H1 (cell line): ENCODE data around the gene WDR45B. TPM values are rescaled to one million over a fixed set of nuclear protein-coding genes. Genes with fewer than 3 reads are reported as not detected.

Source experiments
- CTCF ChIA-PET: fragments of 300-600 bp; sonication (Branson Sonifier 250); formaldehyde crosslinking; loops from one replicate; lab custom pipeline; 2021; ENCODE audit not compliant: partially characterized antibody; lab: Charles Lee
- POLR2A ChIA-PET: fragments of 300-600 bp; sonication (Branson Sonifier 250); formaldehyde crosslinking; loops from one replicate; lab custom pipeline; 2021; ENCODE audit warnings: inconsistent platforms; ENCODE audit not compliant: partially characterized antibody; lab: Charles Lee
- DNase-seq, 2 experiments: peaks; one replicate each; pipeline versions ENCODE4 v3.0.0 to v3.0.0-alpha.2; 2010 to 2022; ENCODE audit warnings: low spot score in 2 of 2, low read depth in 1 of 2, mixed read lengths in 1 of 2
- FAIRE-seq: peaks from 2 replicates; lab custom pipeline; 2011; peaks lifted over from hg19 to GRCh38; lab: Jason Lieb, UNC
- H2AFZ ChIP-seq: 2 replicates; pipeline ENCODE4 v1.8.1; 2012; ENCODE audit warnings: low read length, inconsistent platforms
- H2AK5ac ChIP-seq: 2 replicates; pipeline ENCODE4 v1.6.1; 2013; ENCODE audit warnings: low read depth, low read length
- H2BK120ac ChIP-seq: replicated peaks from 2 replicates; pipeline ENCODE3; 2013; ENCODE audit warnings: low read depth, low read length, inconsistent platforms
- H2BK12ac ChIP-seq: 2 replicates; pipeline ENCODE4 v1.6.1; 2013; ENCODE audit warnings: low read depth, low read length
- H2BK15ac ChIP-seq: 2 replicates; pipeline ENCODE4 v1.6.1; 2013; ENCODE audit warnings: low read length
- H2BK20ac ChIP-seq: 2 replicates; pipeline ENCODE4 v1.6.1; 2013; ENCODE audit warnings: low read length
- H2BK5ac ChIP-seq: 2 replicates; pipeline ENCODE4 v1.6.1; 2013; ENCODE audit warnings: low read depth, low read length
- H3K14ac ChIP-seq: 2 replicates; pipeline ENCODE4 v1.6.1; 2013; ENCODE audit warnings: inconsistent platforms; ENCODE audit not compliant: insufficient read length
- H3K18ac ChIP-seq: 2 replicates; pipeline ENCODE4 v1.6.1; 2013; ENCODE audit warnings: low read length; ENCODE audit errors: extremely low read depth
- H3K23ac ChIP-seq: 2 replicates; pipeline ENCODE4 v1.6.1; 2013; ENCODE audit warnings: inconsistent platforms; ENCODE audit not compliant: insufficient read length
- H3K23me2 ChIP-seq: 2 replicates; pipeline ENCODE4 v1.6.1; 2013; ENCODE audit warnings: low read depth, low read length
- H3K27ac ChIP-seq: 2 replicates; pipeline ENCODE4 v1.6.1; 2011; ENCODE audit warnings: low read depth, low read length, inconsistent platforms
- H3K27me3 ChIP-seq, 4 experiments: replicated peaks in 1 of 4; 1 replicate in 1 of 4; 2 replicates in 3 of 4; pipeline versions ENCODE4 v1.6.1 to v1.8.1; 2011 to 2013; ENCODE audit warnings: low read length in 3 of 4, mild to moderate bottlenecking in 3 of 4, inconsistent platforms in 2 of 4, mixed read lengths in 2 of 4, moderate library complexity in 1 of 4; ENCODE audit not compliant: control insufficient read depth in 3 of 4, insufficient read depth in 3 of 4; ENCODE audit errors: extremely low read depth in 1 of 4
- H3K36me3 ChIP-seq, 4 experiments: 2 replicates each; pipeline versions ENCODE4 v1.6.1 to v1.8.1; 2011 to 2013; ENCODE audit warnings: mild to moderate bottlenecking in 4 of 4, low read length in 3 of 4, moderate library complexity in 2 of 4, control low read depth in 1 of 4, inconsistent platforms in 1 of 4; ENCODE audit not compliant: insufficient read depth in 4 of 4, control insufficient read depth in 2 of 4
- H3K4ac ChIP-seq: replicated peaks from 2 replicates; pipeline ENCODE3; 2013; ENCODE audit warnings: low read length, low read depth, mixed read lengths, inconsistent platforms; ENCODE audit not compliant: insufficient read length
- H3K4me1 ChIP-seq, 4 experiments: replicated peaks in 1 of 4; 1 replicate in 1 of 4; 2 replicates in 3 of 4; pipeline versions ENCODE4 v1.6.1 to v1.8.1; 2011 to 2013; ENCODE audit warnings: low read length in 3 of 4, inconsistent platforms in 2 of 4, mixed read lengths in 1 of 4; ENCODE audit not compliant: insufficient read depth in 4 of 4, control insufficient read depth in 3 of 4
- H3K4me2 ChIP-seq, 2 experiments: 2 replicates each; pipeline versions ENCODE4 v1.6.1 to v1.8.1; 2011 to 2013; ENCODE audit warnings: low read depth in 2 of 2, low read length in 2 of 2, control low read depth in 1 of 2, inconsistent platforms in 1 of 2, mild to moderate bottlenecking in 1 of 2; ENCODE audit not compliant: insufficient read depth in 1 of 2
- H3K4me3 ChIP-seq, 4 experiments: fragments of 200-600, 300-600 bp in 1 of 4; sonication (generic), shearing (Covaris generic), sonication (Bioruptor Twin) in 1 of 4; 2 replicates each; pipeline versions ENCODE4 v1.5.1 to v1.8.1; 2011 to 2016; ENCODE audit warnings: low read length in 4 of 4, low read depth in 3 of 4, control low read depth in 2 of 4, inconsistent platforms in 2 of 4, mild to moderate bottlenecking in 2 of 4, mixed read lengths in 1 of 4, moderate library complexity in 1 of 4; ENCODE audit not compliant: insufficient read depth in 2 of 4; ENCODE audit errors: extremely low read depth in 1 of 4
- H3K56ac ChIP-seq: replicated peaks from 2 replicates; pipeline ENCODE3; 2013; ENCODE audit warnings: low read depth, mild to moderate bottlenecking, mixed read lengths, low read length, inconsistent platforms; ENCODE audit not compliant: insufficient read length
- H3K79me1 ChIP-seq: 2 replicates; pipeline ENCODE4 v1.6.1; 2013; ENCODE audit warnings: low read depth, low read length, control low read depth
- H3K79me2 ChIP-seq, 2 experiments: 2 replicates each; pipeline versions ENCODE4 v1.6.1 to v1.8.1; 2012 to 2013; ENCODE audit warnings: low read length in 2 of 2, mild to moderate bottlenecking in 2 of 2, inconsistent platforms in 1 of 2; ENCODE audit not compliant: insufficient read depth in 2 of 2, control insufficient read depth in 1 of 2
- H3K9ac ChIP-seq, 4 experiments: replicated peaks in 1 of 4; 1 replicate in 1 of 4; 2 replicates in 3 of 4; pipeline versions ENCODE4 v1.6.1 to v1.8.1; 2011 to 2013; ENCODE audit warnings: low read depth in 3 of 4, low read length in 3 of 4, control low read depth in 2 of 4, mild to moderate bottlenecking in 2 of 4, moderate library complexity in 2 of 4, inconsistent platforms in 1 of 4; ENCODE audit errors: extremely low read depth in 1 of 4
- H3K9me3 ChIP-seq, 2 experiments: 2 replicates each; pipeline versions ENCODE4 v1.6.1 to v1.8.1; 2012 to 2013; ENCODE audit warnings: mild to moderate bottlenecking in 2 of 2, moderate library complexity in 2 of 2, control low read depth in 1 of 2, inconsistent platforms in 1 of 2, low read depth in 1 of 2, low read length in 1 of 2, mixed read lengths in 1 of 2; ENCODE audit not compliant: insufficient read depth in 2 of 2
- H4K20me1 ChIP-seq, 2 experiments: replicated peaks in 1 of 2; 2 replicates each; pipeline versions ENCODE3 to v1.8.1; 2011 to 2013; ENCODE audit warnings: inconsistent platforms in 2 of 2, low read length in 2 of 2, mild to moderate bottlenecking in 1 of 2; ENCODE audit not compliant: insufficient read depth in 2 of 2, control insufficient read depth in 1 of 2
- H4K5ac ChIP-seq: 2 replicates; pipeline ENCODE4 v1.6.1; 2013; ENCODE audit warnings: low read length, low read depth, mixed read lengths, inconsistent platforms; ENCODE audit not compliant: insufficient read length
- H4K8ac ChIP-seq: 2 replicates; pipeline ENCODE4 v1.8.0; 2013; ENCODE audit warnings: mild to moderate bottlenecking, moderate library complexity, low read length, inconsistent platforms; ENCODE audit not compliant: insufficient read depth; ENCODE audit errors: extremely low read depth
- H4K91ac ChIP-seq: replicated peaks from 2 replicates; pipeline ENCODE3; 2013; ENCODE audit warnings: low read length, mixed read lengths, inconsistent platforms; ENCODE audit not compliant: insufficient read length
- CBX5 ChIP-seq: fragments of 300-800, 300-1000 bp; sonication (generic); IDR thresholded peaks from 2 replicates; pipeline ENCODE4 v1.7.1; 2016; ENCODE audit warnings: antibody characterized with exemption, low read length, low read depth
- CBX8 ChIP-seq: fragments of 300-800, 300-1000 bp; sonication (generic); IDR thresholded peaks from 2 replicates; pipeline ENCODE4 v1.7.1; 2016; ENCODE audit warnings: low read depth, low read length, borderline replicate concordance
- CHD1 ChIP-seq: IDR thresholded peaks from 2 replicates; pipeline ENCODE4 v1.6.1; 2012; ENCODE audit warnings: low read depth, low read length, improper control_type of control experiment
- GTF2F1 ChIP-seq: IDR thresholded peaks from 2 replicates; pipeline ENCODE4 v1.6.1; 2012; ENCODE audit warnings: low read depth, low read length, improper control_type of control experiment, borderline replicate concordance
- KDM1A ChIP-seq: fragments of 200-600, 300-600 bp; sonication (generic); IDR thresholded peaks from 2 replicates; pipeline ENCODE4 v1.7.1; 2016; ENCODE audit warnings: mild to moderate bottlenecking, low read length, borderline replicate concordance
- POLR2AphosphoS5 ChIP-seq: IDR thresholded peaks from 2 replicates; pipeline ENCODE4 v1.6.1; 2011; ENCODE audit warnings: low read depth, low read length
- SP4 ChIP-seq: IDR thresholded peaks from 2 replicates; pipeline ENCODE4 v1.6.1; 2012; ENCODE audit warnings: low read length, inconsistent platforms
- WGBS, 2 experiments: shearing (Covaris generic) in 1 of 2; methylation state at CpG; one replicate each; pipeline versions ENCODE4 v1.1.6 to v1.1.7; 2013 to 2015; ENCODE audit warnings: low lambda C conversion rate in 2 of 2, mixed read lengths in 2 of 2, inconsistent platforms in 1 of 2, low coverage in 1 of 2, missing lambda C conversion rate in 1 of 2; ENCODE audit not compliant: insufficient replicate concordance in 2 of 2, insufficient coverage in 1 of 2, insufficient read length in 1 of 2; ENCODE audit errors: extremely low coverage in 1 of 2, missing lambda C conversion rate in 1 of 2; 5-methylcytosine and 5-hydroxymethylcytosine counted together
- polyA plus RNA-seq, 7 experiments: library from polyadenylated mRNA; depleted of rRNA in 3 of 7; stranded (reverse) in 5 of 7; unstranded in 2 of 7; fragments of >200 nt in 5 of 7; fragments of 200-250 nt in 2 of 7; gene quantifications; 1 replicate in 5 of 7; 2 replicates in 1 of 7; 4 replicates in 1 of 7; pipeline versions ENCODE4 v1.2.1 to v1.2.3, GENCODE V29; 2011 to 2013; ENCODE audit warnings: missing spikeins in 2 of 7, mixed read lengths in 2 of 7
- total RNA-seq: library from RNA; stranded (reverse); fragmentation: NEBNext Ultra II Directional; extraction: Animal tissue kit (Norgen Biotek cat#: 25700); gene quantifications from 2 replicates; pipeline ENCODE4 v1.2.1, GENCODE V29; 2021
- TF ChIP-seq, protein P1 (sequence below): IDR thresholded peaks from 2 replicates; pipeline ENCODE4 v1.6.1; 2012; ENCODE audit warnings: low read length, inconsistent platforms
- TF ChIP-seq, protein P2 (sequence below): IDR thresholded peaks from 2 replicates; pipeline ENCODE4 v1.6.1; 2011; ENCODE audit warnings: low read length, improper control_type of control experiment

Gene WDR45B
- total and polyA plus RNA-seq, 2 of the 8 experiments (the other 6 are each of a cell fraction or from before 2014, with no cell fraction given): 82.0 to 100 TPM

DNA sequence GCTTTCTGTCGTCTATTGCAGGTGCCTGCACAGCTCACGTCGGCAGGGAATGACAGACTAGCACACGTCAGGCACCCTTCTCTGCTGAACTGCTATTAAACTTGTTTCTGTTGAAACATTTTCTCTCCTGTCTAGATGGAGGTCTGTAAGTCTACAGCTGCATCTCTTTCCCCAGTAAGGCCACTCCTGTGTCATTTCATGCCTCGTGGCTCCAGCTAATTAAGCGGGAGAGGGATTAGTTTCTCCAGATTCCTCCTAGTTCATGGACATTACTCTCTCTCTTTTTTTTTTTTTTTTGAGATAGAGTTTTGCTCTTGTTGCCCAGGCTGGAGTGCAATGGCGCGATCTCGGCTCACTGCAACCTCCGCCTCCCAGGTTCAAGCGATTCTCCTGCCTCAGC, 74.2 kb downstream of the WDR45B start:
- H3K23me2 ChIP-seq: no peaks in the 10 kb centered on the region; the same call in 1 of the 2 replicates
- H3K4me2 ChIP-seq: no peak overlapping the region
- H3K79me1 ChIP-seq: peaks cover 14% of the 10 kb centered on the region
- H3K9me3 ChIP-seq: no peaks in the 10 kb centered on the region
- H3K36me3 ChIP-seq: peaks cover 8 to 49% (median 31%) of the 10 kb centered on the region in 4 experiments; a peak in 7 of 8 replicates
- no peaks in the 10 kb centered on the region for H3K4me1 ChIP-seq
- no peak for FAIRE-seq
- no peak overlapping the region for H3K23ac ChIP-seq
- no peaks in the 10 kb centered on the region for H3K27me3 ChIP-seq
- no peak overlapping the region for H3K18ac ChIP-seq
- no peak overlapping the region for H2AK5ac ChIP-seq
- H2BK20ac ChIP-seq: no peak overlapping the region
- no peak overlapping the region for H3K14ac ChIP-seq
- no peak overlapping the region for H3K56ac ChIP-seq
- H3K4ac ChIP-seq: no peak overlapping the region
- peaks cover 13 to 18% of the 10 kb centered on the region in 2 experiments for H4K20me1 ChIP-seq
- no peak overlapping the region for H3K27ac ChIP-seq
- H2BK12ac ChIP-seq: no peak overlapping the region
- TF ChIP-seq CBX5: no peak
- no peak for TF ChIP-seq CHD1
- TF ChIP-seq, protein P1, sequence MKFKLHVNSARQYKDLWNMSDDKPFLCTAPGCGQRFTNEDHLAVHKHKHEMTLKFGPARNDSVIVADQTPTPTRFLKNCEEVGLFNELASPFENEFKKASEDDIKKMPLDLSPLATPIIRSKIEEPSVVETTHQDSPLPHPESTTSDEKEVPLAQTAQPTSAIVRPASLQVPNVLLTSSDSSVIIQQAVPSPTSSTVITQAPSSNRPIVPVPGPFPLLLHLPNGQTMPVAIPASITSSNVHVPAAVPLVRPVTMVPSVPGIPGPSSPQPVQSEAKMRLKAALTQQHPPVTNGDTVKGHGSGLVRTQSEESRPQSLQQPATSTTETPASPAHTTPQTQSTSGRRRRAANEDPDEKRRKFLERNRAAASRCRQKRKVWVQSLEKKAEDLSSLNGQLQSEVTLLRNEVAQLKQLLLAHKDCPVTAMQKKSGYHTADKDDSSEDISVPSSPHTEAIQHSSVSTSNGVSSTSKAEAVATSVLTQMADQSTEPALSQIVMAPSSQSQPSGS: no peak
- no peak for TF ChIP-seq SP4
- no peak for TF ChIP-seq GTF2F1
- TF ChIP-seq POLR2AphosphoS5: no peak
- TF ChIP-seq, protein P2, sequence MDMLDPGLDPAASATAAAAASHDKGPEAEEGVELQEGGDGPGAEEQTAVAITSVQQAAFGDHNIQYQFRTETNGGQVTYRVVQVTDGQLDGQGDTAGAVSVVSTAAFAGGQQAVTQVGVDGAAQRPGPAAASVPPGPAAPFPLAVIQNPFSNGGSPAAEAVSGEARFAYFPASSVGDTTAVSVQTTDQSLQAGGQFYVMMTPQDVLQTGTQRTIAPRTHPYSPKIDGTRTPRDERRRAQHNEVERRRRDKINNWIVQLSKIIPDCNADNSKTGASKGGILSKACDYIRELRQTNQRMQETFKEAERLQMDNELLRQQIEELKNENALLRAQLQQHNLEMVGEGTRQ: no peak
- TF ChIP-seq KDM1A: no peak
- no peak for TF ChIP-seq CBX8
- no peak overlapping the region for H3K4me3 ChIP-seq
- H2BK15ac ChIP-seq: no peak overlapping the region
- no peak overlapping the region for H2BK5ac ChIP-seq
- no peak overlapping the region for H4K91ac ChIP-seq
- H2AFZ ChIP-seq: no peak overlapping the region
- no peak for DNase-seq
- H3K79me2 ChIP-seq: peaks cover 0 to 21% of the 10 kb centered on the region in 2 experiments; a peak in 2 of 4 replicates
- 78% methylated on average over 6 of the region's 11 CpGs; no CpG with 5 or more reads in 1 of the 2 experiments for WGBS, 2 experiments
- CTCF ChIA-PET: interaction anchor here (0.8 to 1.5 kb wide), 2 partner anchors 20 to 79 kb away, joined by 3 to 4 read pairs; no protein-coding TSS in a partner anchor
- no peak overlapping the region for H2BK120ac ChIP-seq
- H4K5ac ChIP-seq: no peak overlapping the region
- no peak overlapping the region; a peak in 1 of 7 replicates for H3K9ac ChIP-seq
- H4K8ac ChIP-seq: no peak overlapping the region
- POLR2A ChIA-PET: interaction anchor here (0.6 kb wide), 1 partner anchor 14 kb away, joined by 3 read pairs; no protein-coding TSS in a partner anchor
